ENCODE measurements around the gene SRPRB. TPM values are rescaled to one million over a fixed set of nuclear protein-coding genes. Genes with fewer than 3 reads are reported as not detected.

SRPRB gene
- total RNA-seq, 2 experiments from 2014 or later, result 45.9 to 49.6 TPM

DNA sequence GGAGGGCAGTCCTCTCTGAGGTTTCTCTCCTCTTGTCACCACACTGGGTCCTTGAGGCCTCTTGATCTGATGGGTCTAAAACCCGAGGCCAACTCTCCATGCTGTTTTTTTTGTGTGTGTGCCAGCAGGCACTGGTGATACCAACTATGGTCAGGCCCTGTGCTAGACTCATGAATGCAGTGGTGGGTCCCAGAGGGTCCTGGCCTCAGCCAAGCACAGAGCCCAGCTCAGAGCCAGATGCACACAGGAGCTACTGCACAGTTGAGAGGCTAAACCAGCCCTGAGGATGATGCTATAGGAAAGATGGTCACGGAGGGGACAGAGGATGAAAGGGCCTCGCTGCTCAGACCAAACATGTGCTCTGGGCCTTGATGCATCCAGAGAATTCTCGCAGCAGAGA, 56.5 kb downstream of the SRPRB start:
- no peak for DNase-seq
- peaks cover 7% of the 10 kb centered on the region for H3K4me1 Mint-ChIP-seq
- no peaks in the 10 kb centered on the region for H3K9me3 Mint-ChIP-seq
- ChIA-PET CTCF (no interaction called here), POLR2A (no interaction called here)
- H3K27me3 Mint-ChIP-seq, result no peaks in the 10 kb centered on the region
- H3K27ac Mint-ChIP-seq, result no peak overlapping the region
- no peaks in the 10 kb centered on the region for H3K36me3 Mint-ChIP-seq (ENCODE audit: low read depth)
- H3K4me3 Mint-ChIP-seq, result no peak overlapping the region

DNA sequence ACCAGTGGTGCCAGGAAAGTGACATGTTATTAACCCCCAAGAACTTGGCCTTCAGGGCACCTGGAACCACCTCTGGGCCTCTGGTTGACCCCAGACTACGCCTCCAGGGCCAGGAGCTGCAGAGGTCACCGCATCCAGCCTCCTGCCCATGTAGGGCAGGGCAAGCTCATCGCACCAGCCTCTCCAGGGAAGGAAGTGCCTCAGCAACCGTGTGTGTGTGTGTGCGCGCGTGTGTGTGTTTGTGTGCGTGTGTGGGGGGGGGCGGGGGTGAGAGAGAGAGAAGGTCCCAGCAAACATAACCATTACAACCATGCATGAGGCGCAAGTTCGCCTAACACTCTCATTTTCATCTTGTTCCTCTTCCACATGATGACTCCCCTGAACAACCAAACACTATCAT, 58.3 kb downstream of the SRPRB start:
- no peaks in the 10 kb centered on the region for H3K9me3 Mint-ChIP-seq
- H3K27me3 Mint-ChIP-seq, result no peaks in the 10 kb centered on the region
- H3K4me1 Mint-ChIP-seq, result no peaks in the 10 kb centered on the region
- H3K27ac Mint-ChIP-seq, result no peak overlapping the region
- ChIA-PET POLR2A (no interaction called here), CTCF (interaction anchor here (0.9 to 1.5 kb wide), 2 partner anchors 12 to 13 kb away, joined by 4 to 6 read pairs; no protein-coding TSS in a partner anchor)
- no peaks in the 10 kb centered on the region for H3K36me3 Mint-ChIP-seq (ENCODE audit: low read depth)
- no peak overlapping the region for H3K4me3 Mint-ChIP-seq
- DNase-seq, result no peak

DNA sequence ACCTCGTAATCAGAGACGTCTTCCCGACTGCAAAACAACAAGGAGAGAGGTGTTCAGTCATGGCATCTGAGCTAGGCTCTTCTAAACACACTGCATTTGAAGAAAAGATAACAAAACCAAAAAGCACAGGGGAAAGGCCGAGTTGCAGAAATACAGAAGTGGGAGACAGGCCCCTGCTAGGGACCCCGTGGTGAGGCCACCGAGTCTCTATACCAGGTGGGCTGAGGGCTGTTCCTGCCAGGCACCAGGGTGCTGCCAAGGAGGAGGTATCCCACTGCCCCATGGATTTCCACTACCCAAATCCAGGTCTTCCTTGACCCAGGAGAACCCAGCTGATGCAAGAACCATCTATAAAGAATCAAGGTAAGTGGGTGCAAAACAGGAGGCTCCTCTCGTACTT, 59.0 kb downstream of the SRPRB start:
- H3K4me3 Mint-ChIP-seq, result no peak overlapping the region
- no peak for DNase-seq
- H3K9me3 Mint-ChIP-seq, result no peaks in the 10 kb centered on the region
- no peaks in the 10 kb centered on the region for H3K4me1 Mint-ChIP-seq
- no peaks in the 10 kb centered on the region for H3K27me3 Mint-ChIP-seq
- H3K27ac Mint-ChIP-seq, result no peak overlapping the region
- POLR2A ChIA-PET, result no interaction called here
- no peaks in the 10 kb centered on the region for H3K36me3 Mint-ChIP-seq (ENCODE audit: low read depth)
- CTCF ChIA-PET, result interaction anchor here (1.5 kb wide), 1 partner anchor 14 kb away, joined by 4 read pairs; no protein-coding TSS in a partner anchor

DNA sequence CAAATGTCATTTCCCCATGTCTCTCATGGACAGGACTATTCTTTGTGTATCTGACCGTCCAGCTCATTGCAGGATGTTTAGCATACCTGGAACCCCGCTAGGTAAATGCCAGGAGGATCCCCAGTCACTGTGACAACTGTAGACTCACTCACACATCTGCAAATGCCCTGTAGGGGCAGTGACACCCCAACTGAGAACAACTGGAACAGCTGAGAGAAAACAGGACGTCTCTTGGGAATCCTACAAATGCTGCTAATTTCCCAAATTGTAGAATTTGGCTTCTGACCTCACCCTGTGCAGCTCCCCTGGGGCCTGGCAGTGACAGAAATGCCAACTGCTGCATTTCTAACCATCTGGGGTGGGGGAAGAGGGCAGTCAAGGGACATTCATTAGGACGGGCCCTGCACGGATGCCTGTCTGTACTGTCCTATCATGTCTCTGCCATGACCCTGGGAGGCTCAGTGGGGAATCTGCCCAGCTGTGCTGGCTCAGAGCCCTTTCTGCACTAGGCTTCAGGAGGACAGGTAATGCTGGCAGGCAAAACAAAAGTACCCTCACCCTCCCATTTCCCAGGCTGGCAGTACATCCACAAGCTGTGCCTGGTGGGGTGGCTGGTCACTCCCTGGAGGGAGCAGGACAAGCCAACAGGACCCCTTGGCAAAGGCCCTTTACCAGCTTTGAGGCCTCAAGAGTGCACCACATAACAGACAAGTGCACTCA, 59.7 kb downstream of the SRPRB start:
- Mint-ChIP-seq H3K4me1 (no peaks in the 10 kb centered on the region), H3K27ac (no peak overlapping the region), H3K9me3 (no peaks in the 10 kb centered on the region), H3K36me3 (ENCODE audit: low read depth) (no peaks in the 10 kb centered on the region), H3K4me3 (no peak overlapping the region), H3K27me3 (no peaks in the 10 kb centered on the region)
- DNase-seq, result no peak
- ChIA-PET CTCF (interaction anchor here (0.9 to 1.5 kb wide), 2 partner anchors 12 to 15 kb away, joined by 3 to 4 read pairs; no protein-coding TSS in a partner anchor), POLR2A (no interaction called here)

DNA sequence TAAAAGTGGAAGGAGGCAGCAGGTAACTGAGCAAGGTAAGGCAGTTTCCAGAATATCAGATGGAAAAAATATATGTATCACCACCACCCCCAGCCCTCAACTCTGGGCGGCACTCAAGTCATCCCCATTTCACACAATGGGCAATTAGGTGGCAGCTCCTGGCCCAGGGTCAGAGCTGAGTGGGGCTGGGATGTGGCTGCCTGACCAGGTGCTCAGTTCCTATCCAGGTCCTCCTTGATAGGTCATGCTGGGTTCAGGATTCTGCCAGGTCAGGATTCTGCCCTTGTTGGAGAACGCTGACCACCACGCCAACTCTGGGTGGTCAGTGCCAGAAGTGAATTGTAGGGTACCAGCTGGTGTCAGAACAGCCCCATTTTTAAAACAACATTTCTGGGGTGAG, 60.5 kb downstream of the SRPRB start:
- H3K4me3 Mint-ChIP-seq, result no peak overlapping the region
- ChIA-PET CTCF (interaction anchor here (0.9 kb wide), 1 partner anchor 12 kb away, joined by 3 read pairs; no protein-coding TSS in a partner anchor), POLR2A (no interaction called here)
- H3K4me1 Mint-ChIP-seq, result no peaks in the 10 kb centered on the region
- no peaks in the 10 kb centered on the region for H3K9me3 Mint-ChIP-seq
- H3K36me3 Mint-ChIP-seq (ENCODE audit: low read depth), result no peaks in the 10 kb centered on the region
- H3K27ac Mint-ChIP-seq, result no peak overlapping the region
- DNase-seq, result no peak
- H3K27me3 Mint-ChIP-seq, result no peaks in the 10 kb centered on the region

DNA sequence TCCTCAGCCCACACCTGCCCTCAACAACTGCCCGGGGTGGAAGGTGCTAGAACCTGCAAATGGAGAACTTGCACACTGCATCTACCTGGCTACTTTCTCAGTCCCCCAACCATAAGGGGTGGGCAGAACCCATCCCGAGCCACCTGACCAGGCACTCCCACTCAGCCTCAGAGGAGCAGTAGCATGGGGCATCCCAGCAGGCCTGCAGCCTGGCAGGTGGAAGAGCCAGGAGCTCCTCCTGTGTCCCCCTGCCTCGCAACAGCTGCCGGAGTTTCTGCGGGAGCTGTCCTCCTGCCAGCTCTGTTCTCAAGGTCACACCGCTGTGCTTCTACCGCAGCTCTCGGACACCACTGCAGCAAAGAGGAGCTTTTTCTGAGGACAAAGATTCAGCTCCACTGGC, 62.6 kb downstream of the SRPRB start:
- no peaks in the 10 kb centered on the region for H3K9me3 Mint-ChIP-seq
- no peaks in the 10 kb centered on the region for H3K27me3 Mint-ChIP-seq
- no peak overlapping the region for H3K4me3 Mint-ChIP-seq
- CTCF ChIA-PET, result interaction anchor here (0.7 to 1.2 kb wide), 2 partner anchors 11 to 12 kb away, joined by 3 read pairs; no protein-coding TSS in a partner anchor
- H3K27ac Mint-ChIP-seq, result no peak overlapping the region
- DNase-seq, result no peak
- POLR2A ChIA-PET, result no interaction called here
- no peaks in the 10 kb centered on the region for H3K4me1 Mint-ChIP-seq
- no peaks in the 10 kb centered on the region for H3K36me3 Mint-ChIP-seq (ENCODE audit: low read depth)

DNA sequence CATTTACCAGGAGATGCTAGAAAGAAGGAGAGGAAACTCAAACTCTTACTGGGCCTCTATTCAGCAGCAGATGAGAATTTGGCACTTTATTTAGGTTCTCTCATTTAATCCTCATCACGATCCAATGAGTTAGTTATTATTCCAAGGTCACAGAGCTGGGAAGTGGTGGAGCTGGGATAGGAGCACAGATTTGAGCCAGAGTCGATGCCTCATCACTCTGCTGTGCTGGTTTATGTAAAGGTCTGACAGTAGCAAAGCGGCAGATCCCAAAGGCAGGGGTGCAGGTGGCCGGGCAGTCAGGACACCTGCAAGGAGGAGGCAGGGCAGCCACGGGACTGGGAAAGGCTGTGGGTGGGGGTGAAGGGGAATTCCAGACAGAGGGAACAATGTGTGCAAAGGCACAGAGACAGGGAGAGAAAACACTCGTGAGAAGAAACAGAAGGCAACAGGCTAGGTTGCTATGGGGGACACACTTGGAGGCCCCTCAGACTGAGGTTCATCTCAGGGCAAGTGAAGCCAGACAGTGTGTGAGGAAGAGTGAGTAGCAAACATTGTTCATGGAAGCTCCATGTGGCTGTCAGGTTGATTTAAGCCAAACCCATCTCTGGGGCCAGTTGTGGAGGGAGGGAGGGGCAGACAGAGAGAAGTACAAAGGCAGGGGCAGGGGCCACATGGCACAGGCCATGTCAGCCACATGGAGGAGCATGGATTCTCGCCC, 63.3 kb downstream of the SRPRB start:
- ChIA-PET POLR2A (no interaction called here), CTCF (interaction anchor here (1.2 kb wide), 1 partner anchor 12 kb away, joined by 3 read pairs; no protein-coding TSS in a partner anchor)
- H3K9me3 Mint-ChIP-seq, result no peaks in the 10 kb centered on the region
- DNase-seq, result no peak
- no peak overlapping the region for H3K27ac Mint-ChIP-seq
- H3K4me3 Mint-ChIP-seq, result no peak overlapping the region
- H3K4me1 Mint-ChIP-seq, result no peaks in the 10 kb centered on the region
- no peaks in the 10 kb centered on the region for H3K27me3 Mint-ChIP-seq
- no peaks in the 10 kb centered on the region for H3K36me3 Mint-ChIP-seq (ENCODE audit: low read depth)

DNA sequence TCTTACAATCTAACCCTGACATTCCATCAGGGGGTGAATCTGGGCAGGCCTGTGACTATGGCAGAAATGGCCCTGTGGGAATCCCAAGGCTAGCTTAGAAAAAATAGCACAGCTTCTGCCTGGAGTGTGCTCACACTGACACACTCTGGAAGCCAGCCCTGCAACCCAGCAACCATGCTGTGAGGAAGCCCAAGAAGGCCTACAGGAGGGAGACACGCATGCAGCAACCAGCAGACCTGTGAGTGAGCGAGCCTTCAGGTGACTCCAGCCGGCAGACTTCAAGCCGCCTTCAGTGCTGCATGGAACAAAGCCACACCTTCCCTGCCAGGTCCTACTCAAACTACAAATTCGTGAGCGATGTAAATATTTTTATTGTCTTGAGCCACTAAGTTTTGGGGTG, 64.0 kb downstream of the SRPRB start:
- H3K27me3 Mint-ChIP-seq, result peaks cover 2% of the 10 kb centered on the region
- H3K4me1 Mint-ChIP-seq, result no peaks in the 10 kb centered on the region
- no peaks in the 10 kb centered on the region for H3K9me3 Mint-ChIP-seq
- H3K27ac Mint-ChIP-seq, result no peak overlapping the region
- CTCF ChIA-PET, result no interaction called here
- POLR2A ChIA-PET, result no interaction called here
- no peaks in the 10 kb centered on the region for H3K36me3 Mint-ChIP-seq (ENCODE audit: low read depth)
- H3K4me3 Mint-ChIP-seq, result no peak overlapping the region
- no peak for DNase-seq

DNA sequence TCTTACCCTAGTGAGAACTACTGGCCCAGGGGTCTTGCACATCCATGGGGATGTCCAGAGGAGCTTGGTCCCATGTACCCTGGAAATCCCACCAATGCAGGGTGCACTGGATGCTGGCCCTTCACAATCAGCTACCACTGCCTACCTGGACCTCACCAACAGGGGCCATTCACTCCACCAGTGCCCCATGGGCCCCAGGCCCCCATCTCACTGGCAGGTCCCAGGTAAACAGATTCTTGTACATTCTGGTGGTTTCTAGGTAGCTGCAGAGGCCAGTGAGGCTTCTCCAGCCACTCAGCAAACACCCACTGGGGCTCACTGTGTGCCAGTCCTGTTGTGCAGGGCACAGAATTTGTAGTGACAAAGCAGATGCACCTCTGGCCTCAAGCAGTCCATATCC, 65.2 kb downstream of the SRPRB start:
- peaks cover 6% of the 10 kb centered on the region for H3K27me3 Mint-ChIP-seq
- ChIA-PET POLR2A (no interaction called here), CTCF (interaction anchor here (0.6 kb wide), 1 partner anchor 311 kb away, joined by 3 read pairs; no protein-coding TSS in a partner anchor)
- H3K4me3 Mint-ChIP-seq, result no peak overlapping the region
- DNase-seq, result no peak
- H3K36me3 Mint-ChIP-seq (ENCODE audit: low read depth), result no peaks in the 10 kb centered on the region
- no peaks in the 10 kb centered on the region for H3K4me1 Mint-ChIP-seq
- H3K27ac Mint-ChIP-seq, result no peak overlapping the region
- H3K9me3 Mint-ChIP-seq, result no peaks in the 10 kb centered on the region

Other genes starting within 250 kb of the SRPRB start
- 100 to 1,000 TPM; 177 to 196 TPM for gene CDV3, start 232.1 kb upstream of the SRPRB start, total RNA-seq
- 10 to 100 TPM; 82.1 to 95.1 TPM for gene TOPBP1, start 143.9 kb upstream of the SRPRB start, total RNA-seq
- under 1 TPM; 0.21 to 0.45 TPM for gene TF, start 59.4 kb upstream of the SRPRB start, total RNA-seq
- not detected for gene RAB6B, start 90.1 kb downstream of the SRPRB start, total RNA-seq
- gene SLCO2A1, start 224.1 kb downstream of the SRPRB start, total RNA-seq, result not detected